AG10803 (cell line): ENCODE results near the gene DEFB124.
"Not testable (repeated sequence)": the region's sequence is repeated elsewhere in the genome, so short reads cannot be mapped to it uniquely, and the experiment has no call there.

Experiments used
- DNase-seq: peaks from one replicate; pipeline ENCODE4 v3.0.0; 2010; ENCODE audit warnings: low read depth
- H3K4me3 ChIP-seq: 2 replicates; pipeline ENCODE4 v1.5.1; 2011; ENCODE audit warnings: mild to moderate bottlenecking, low read length, control low read depth
- CTCF ChIP-seq: conservative IDR thresholded peaks from 2 replicates; pipeline ENCODE4 v1.5.1; 2011; ENCODE audit warnings: mild to moderate bottlenecking, low read length, control low read depth, inconsistent platforms

The DEFB124 gene

GRCh38 chr20:31473331-31474096, 1.4 kb downstream of the DEFB124 start:
- no peak overlapping the region for H3K4me3 ChIP-seq
- no peak for TF ChIP-seq CTCF
- no peak for DNase-seq

- H3K4me3 ChIP-seq: no peak overlapping the region
- no peak for TF ChIP-seq CTCF
- peak; percentile 25 for DNase-seq
Measured at GRCh38 chr20:31472395-31473330, 2.3 kb downstream of the DEFB124 start.

- not testable (repeated sequence) for DNase-seq, H3K4me3 ChIP-seq
Measured at GRCh38 chr20:31470946-31471345, 4.0 kb downstream of the DEFB124 start.

GRCh38 chr20:31454361-31454760, 20.6 kb downstream of the DEFB124 start:
- DNase-seq: no peak
- TF ChIP-seq CTCF: no peak
- no peak overlapping the region for H3K4me3 ChIP-seq

GRCh38 chr20:31452575-31452974, 22.4 kb downstream of the DEFB124 start:
- no peak for TF ChIP-seq CTCF
- H3K4me3 ChIP-seq: no peak overlapping the region
- DNase-seq: no peak

GRCh38 chr20:31449511-31450414, 25.2 kb downstream of the DEFB124 start:
- H3K4me3 ChIP-seq: no peak overlapping the region
- no peak for DNase-seq
- TF ChIP-seq CTCF: no peak
